Ovary (tissue), 9 donors: Measurements from ENCODE around the gene APBA3. TPM values are rescaled to one million over a fixed set of nuclear protein-coding genes. Genes with fewer than 3 reads are reported as not detected.
"Not testable (repeated sequence)": the region's sequence is repeated elsewhere in the genome, so short reads cannot be mapped to it uniquely, and the experiment has no call there.

Experiments
- DNase-seq, 5 donors: peaks; one replicate each; pipeline ENCODE4 v3.0.0-alpha.2; 2019 to 2020
- H3K27ac ChIP-seq, 2 donors: fragments of 200-600 bp; one replicate each; pipeline versions ENCODE4 v1.5.1 to v1.8.0; 2019 to 2022
- H3K27me3 ChIP-seq: fragments of 200-600 bp; one replicate; pipeline ENCODE4 v1.8.0; 2022
- H3K36me3 ChIP-seq: fragments of 200-600 bp; sonication (generic); one replicate; pipeline ENCODE4 v1.5.1; 2019
- H3K4me1 ChIP-seq: one replicate; pipeline ENCODE4 v1.8.1; 2013; ENCODE audit warnings: mild to moderate bottlenecking, moderate library complexity; ENCODE audit not compliant: insufficient read depth
- H3K4me3 ChIP-seq: fragments of 200-600 bp; sonication (generic); one replicate; pipeline ENCODE4 v1.5.1; 2017
- H3K9me3 ChIP-seq, 2 donors: fragments of 200-600 bp in 1 of 2; sonication (generic) in 1 of 2; one replicate each; pipeline versions ENCODE4 v1.5.1 to v1.8.1; 2013 to 2019; ENCODE audit warnings: mild to moderate bottlenecking in 1 of 2, moderate library complexity in 1 of 2
- EP300 ChIP-seq: sonication (generic); formaldehyde crosslinking; IDR thresholded peaks from one replicate; pipeline ENCODE4 v1.6.1; 2017; ENCODE audit warnings: antibody characterized with exemption
- POLR2A ChIP-seq: fragments of 450-650 bp; IDR thresholded peaks from one replicate; pipeline ENCODE4 v1.6.1; 2017; ENCODE audit warnings: antibody characterized with exemption, mild to moderate bottlenecking, moderate library complexity
- whole genome bisulfite sequencing, 3 donors: extraction: QIAGEN DNeasy Blood & Tissue Kit in 1 of 3; methylation state at CpG; one replicate each; pipeline versions ENCODE4 v1.1.5 to v1.1.7; 2013 to 2017; 5-methylcytosine and 5-hydroxymethylcytosine counted together
- intact Hi-C, 4 donors: fragments of 100-400 bp; cut with DNase I; formaldehyde crosslinking; loops; one replicate each; pipeline versions ENCODE4 v1.11.0 to v1.15.1; 2022 to 2023
- polyA plus RNA-seq, 2 donors: library from polyadenylated mRNA; stranded (reverse); fragments of 200-250 nt in 1 of 2; fragments of 350-450 nt in 1 of 2; fragmentation: Illumina TruSeq in 1 of 2; extraction: RNeasy Lipid Tissue Mini Kit (QIAGEN cat#74804) in 1 of 2; gene quantifications; one replicate each; pipeline ENCODE4 v1.2.3, GENCODE V29; 2013 to 2014
- total RNA-seq, 7 donors: library from RNA; depleted of rRNA in 2 of 7; stranded (reverse); fragments of >200 nt in 2 of 7; fragmentation: NEBNext Ultra II Directional in 3 of 7; extraction: Animal tissue kit (Norgen Biotek cat#: 25700) in 3 of 7; gene quantifications; one replicate each; pipeline versions ENCODE4 v1.1.0 to v1.2.4, GENCODE V29; 2016 to 2023
- TF ChIP-seq, protein P1 (sequence below), 3 donors: fragments of 450-650 bp in 2 of 3; fragments of 200-600 bp in 1 of 3; IDR thresholded peaks; one replicate each; pipeline versions ENCODE4 v1.5.1 to v1.8.0; 2016 to 2022; ENCODE audit warnings: antibody characterized with exemption in 3 of 3, mild to moderate bottlenecking in 1 of 3
- donor health status: DM: no; HTN: no; CAD: no; lungs with moderate emphysema.
- donor health status: DM: no; HTN: no; CAD: no.
- donor health status: Bipolar disorder and iron deficiency.
- donor health status: DM: yes; HTN: yes; CAD: no.
- donor health status: DM: no; HTN: no; CAD: no.
- donor health status: DM: yes; HTN: yes; CAD: no.

APBA3 gene
- total and polyA plus RNA-seq, 9 donors: 0.88 to 25.4 (median 20.2) TPM

GRCh38 chr19:3762501-3763459 is 1.3 kb upstream of the APBA3 start, which contains the start of gene MRPL54:
TSS of gene MRPL54 (plus strand) at chr19:3762682. CDS start at chr19:3762701, 19 bp downstream.
- H3K27me3 ChIP-seq: no peaks in the 10 kb centered on the region
- peak within 1 kb of the TSS; percentile 94 for H3K4me3 ChIP-seq
- H3K36me3 ChIP-seq: no peaks in the 10 kb centered on the region
- WGBS, 3 donors: 2 to 3% (median 3%) methylated on average over 46 to 47 of the region's 47 CpGs
- no peaks in the 10 kb centered on the region for H3K9me3 ChIP-seq
- H3K4me1 ChIP-seq: peaks cover 3% of the 10 kb centered on the region
- intact Hi-C loops: no loop called here
- peak; percentile 95 for TF ChIP-seq POLR2A
- peak; percentile 58 for TF ChIP-seq EP300
- TF ChIP-seq, protein P1, sequence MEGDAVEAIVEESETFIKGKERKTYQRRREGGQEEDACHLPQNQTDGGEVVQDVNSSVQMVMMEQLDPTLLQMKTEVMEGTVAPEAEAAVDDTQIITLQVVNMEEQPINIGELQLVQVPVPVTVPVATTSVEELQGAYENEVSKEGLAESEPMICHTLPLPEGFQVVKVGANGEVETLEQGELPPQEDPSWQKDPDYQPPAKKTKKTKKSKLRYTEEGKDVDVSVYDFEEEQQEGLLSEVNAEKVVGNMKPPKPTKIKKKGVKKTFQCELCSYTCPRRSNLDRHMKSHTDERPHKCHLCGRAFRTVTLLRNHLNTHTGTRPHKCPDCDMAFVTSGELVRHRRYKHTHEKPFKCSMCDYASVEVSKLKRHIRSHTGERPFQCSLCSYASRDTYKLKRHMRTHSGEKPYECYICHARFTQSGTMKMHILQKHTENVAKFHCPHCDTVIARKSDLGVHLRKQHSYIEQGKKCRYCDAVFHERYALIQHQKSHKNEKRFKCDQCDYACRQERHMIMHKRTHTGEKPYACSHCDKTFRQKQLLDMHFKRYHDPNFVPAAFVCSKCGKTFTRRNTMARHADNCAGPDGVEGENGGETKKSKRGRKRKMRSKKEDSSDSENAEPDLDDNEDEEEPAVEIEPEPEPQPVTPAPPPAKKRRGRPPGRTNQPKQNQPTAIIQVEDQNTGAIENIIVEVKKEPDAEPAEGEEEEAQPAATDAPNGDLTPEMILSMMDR (IDR thresholded peaks at IDR 0.05): peak in 1 of 3 donors; percentile 34
- peak; percentile 99 to 100 (median 99) for DNase-seq
- H3K27ac ChIP-seq: peak within 1 kb of the TSS; percentile 95 to 98

GRCh38 chr19:3762130-3762473 is 610 bp upstream of the APBA3 start:
- intact Hi-C loops: no loop called here
- Histone ChIP-seq H3K4me1 (peaks cover 3% of the 10 kb centered on the region), H3K4me3 (no peak overlapping the region), H3K9me3 (no peaks in the 10 kb centered on the region), H3K27me3 (no peaks in the 10 kb centered on the region), H3K27ac (peak overlapping the region in 1 of 2 donors; percentile 98), H3K36me3 (no peaks in the 10 kb centered on the region)
- TF ChIP-seq, protein P1 (IDR thresholded peaks at IDR 0.05): no peak
- TF ChIP-seq POLR2A (no peak), EP300 (no peak)
- DNase-seq: no peak
- WGBS, 3 donors: 53 to 70% (median 65%) methylated on average over 1 of the region's 1 CpG

- Histone ChIP-seq H3K27me3 (no peaks in the 10 kb centered on the region), H3K36me3 (no peaks in the 10 kb centered on the region), H3K9me3 (no peaks in the 10 kb centered on the region), H3K4me1 (peaks cover 3% of the 10 kb centered on the region), H3K27ac (peak overlapping the region; percentile 22 to 60), H3K4me3 (peak overlapping the region; percentile 94)
- 22 to 25% (median 23%) methylated on average over 7 of the region's 7 CpGs for WGBS, 3 donors
- intact Hi-C loops: no loop called here
- DNase-seq: no peak
- no peak for TF ChIP-seq POLR2A
- no peak for TF ChIP-seq EP300
- TF ChIP-seq, protein P1 (IDR thresholded peaks at IDR 0.05): no peak
Measured at GRCh38 chr19:3760871-3761361, 576 bp downstream of the APBA3 start.

GRCh38 chr19:3759482-3760254 is 1.8 kb downstream of the APBA3 start:
- TF ChIP-seq EP300: no peak
- TF ChIP-seq POLR2A: no peak
- TF ChIP-seq, protein P1 (IDR thresholded peaks at IDR 0.05): no peak
- H3K36me3 ChIP-seq: no peaks in the 10 kb centered on the region
- H3K4me3 ChIP-seq: no peak overlapping the region
- no peak overlapping the region for H3K27ac ChIP-seq
- H3K27me3 ChIP-seq: no peaks in the 10 kb centered on the region
- no peaks in the 10 kb centered on the region for H3K9me3 ChIP-seq
- peaks cover 3% of the 10 kb centered on the region for H3K4me1 ChIP-seq
- WGBS, 3 donors: 85 to 87% (median 85%) methylated on average over 17 to 19 of the region's 19 CpGs
- peak in 1 of 5 donors; percentile 46 for DNase-seq
- intact Hi-C loops: loop anchor here in 1 of 4 donors (5.0 kb wide), 1 partner anchor 87 kb away; no protein-coding TSS in a partner anchor

DNA sequence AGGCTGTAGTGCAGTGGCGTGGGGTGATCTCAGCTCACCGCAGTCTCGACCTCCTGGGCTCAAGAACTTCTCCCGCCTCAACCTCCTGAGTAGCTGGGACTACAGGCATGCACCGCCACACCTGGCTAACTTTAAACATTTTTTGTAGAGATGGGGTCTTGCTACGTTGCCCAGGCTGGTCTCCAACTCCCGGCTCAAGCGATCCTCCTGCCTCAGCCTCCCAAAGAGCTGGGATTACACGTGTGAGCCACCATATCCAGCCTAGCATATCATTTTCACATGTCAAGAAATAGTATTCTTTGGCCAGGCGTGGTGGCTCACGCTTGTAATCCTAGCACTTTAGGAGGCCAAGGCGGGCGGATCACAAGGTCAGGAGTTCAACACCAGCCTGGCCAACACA is 3.2 kb downstream of the APBA3 start:
- H3K36me3 ChIP-seq, H3K27ac ChIP-seq, H3K27me3 ChIP-seq, H3K9me3 ChIP-seq, H3K4me1 ChIP-seq, DNase-seq, H3K4me3 ChIP-seq: not testable (repeated sequence)
- 94 to 97% (median 95%) methylated on average over 13 of the region's 13 CpGs for WGBS, 3 donors
- intact Hi-C loops: loop anchor here in 1 of 4 donors (5.0 kb wide), 1 partner anchor 86 kb away; no protein-coding TSS in a partner anchor

- intact Hi-C loops: loop anchor here in 1 of 4 donors (5.0 kb wide), 1 partner anchor 85 kb away; no protein-coding TSS in a partner anchor
- not testable (repeated sequence) for DNase-seq, H3K27me3 ChIP-seq, H3K36me3 ChIP-seq, H3K27ac ChIP-seq, H3K9me3 ChIP-seq, H3K4me1 ChIP-seq, H3K4me3 ChIP-seq
- WGBS, 3 donors: 96 to 98% (median 97%) methylated on average over 7 of the region's 7 CpGs
Measured at GRCh38 chr19:3757705-3758104, 3.8 kb downstream of the APBA3 start.
